OCI-LY3 (cell line): ENCODE data around the gene CAMTA1.
"Not testable (repeated sequence)": the region's sequence is repeated elsewhere in the genome, so short reads cannot be mapped to it uniquely, and the experiment has no call there.

Experiments
- EZH2phosphoT487 ChIP-seq: fragments of 200-600 bp; shearing (Covaris generic); IDR thresholded peaks from 2 replicates; pipeline ENCODE4 v1.6.1; 2018; ENCODE audit warnings: antibody characterized with exemption, mixed run types, low read depth
- TF ChIP-seq, protein P1 (sequence below): fragments of 200-600, 300-600 bp; sonication (generic); IDR thresholded peaks from 2 replicates; pipeline ENCODE4 v1.5.1; 2014; ENCODE audit warnings: antibody characterized with exemption, low read length, low read depth

GRCh38 chr1:7693037-7693436, 907.8 kb downstream of the CAMTA1 start:
- TF ChIP-seq, protein P1, sequence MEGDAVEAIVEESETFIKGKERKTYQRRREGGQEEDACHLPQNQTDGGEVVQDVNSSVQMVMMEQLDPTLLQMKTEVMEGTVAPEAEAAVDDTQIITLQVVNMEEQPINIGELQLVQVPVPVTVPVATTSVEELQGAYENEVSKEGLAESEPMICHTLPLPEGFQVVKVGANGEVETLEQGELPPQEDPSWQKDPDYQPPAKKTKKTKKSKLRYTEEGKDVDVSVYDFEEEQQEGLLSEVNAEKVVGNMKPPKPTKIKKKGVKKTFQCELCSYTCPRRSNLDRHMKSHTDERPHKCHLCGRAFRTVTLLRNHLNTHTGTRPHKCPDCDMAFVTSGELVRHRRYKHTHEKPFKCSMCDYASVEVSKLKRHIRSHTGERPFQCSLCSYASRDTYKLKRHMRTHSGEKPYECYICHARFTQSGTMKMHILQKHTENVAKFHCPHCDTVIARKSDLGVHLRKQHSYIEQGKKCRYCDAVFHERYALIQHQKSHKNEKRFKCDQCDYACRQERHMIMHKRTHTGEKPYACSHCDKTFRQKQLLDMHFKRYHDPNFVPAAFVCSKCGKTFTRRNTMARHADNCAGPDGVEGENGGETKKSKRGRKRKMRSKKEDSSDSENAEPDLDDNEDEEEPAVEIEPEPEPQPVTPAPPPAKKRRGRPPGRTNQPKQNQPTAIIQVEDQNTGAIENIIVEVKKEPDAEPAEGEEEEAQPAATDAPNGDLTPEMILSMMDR: not testable (repeated sequence)
- not testable (repeated sequence) for TF ChIP-seq EZH2phosphoT487
